ENCODE results near the gene NOB1.

DNA sequence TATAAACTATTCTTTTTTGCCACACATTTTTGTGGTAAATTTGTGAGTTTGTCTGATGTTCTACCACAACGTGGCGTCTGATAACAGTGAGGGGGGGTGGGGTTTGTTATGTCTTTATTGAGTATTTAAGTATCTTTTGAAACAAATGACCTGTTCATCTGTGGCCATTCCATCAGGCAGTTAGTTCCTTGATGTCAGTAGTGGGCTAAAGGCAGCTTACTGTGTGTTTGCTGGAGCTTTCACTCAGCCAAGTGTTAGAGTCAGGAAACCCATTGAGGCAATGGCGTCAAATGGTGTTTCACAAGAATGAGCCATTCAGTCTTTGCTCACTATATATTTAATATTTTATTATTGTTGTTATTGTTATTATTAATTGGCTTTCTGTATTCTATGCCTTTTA is 56.3 kb downstream of the NOB1 start:
- TF ChIP-seq, protein P1, sequence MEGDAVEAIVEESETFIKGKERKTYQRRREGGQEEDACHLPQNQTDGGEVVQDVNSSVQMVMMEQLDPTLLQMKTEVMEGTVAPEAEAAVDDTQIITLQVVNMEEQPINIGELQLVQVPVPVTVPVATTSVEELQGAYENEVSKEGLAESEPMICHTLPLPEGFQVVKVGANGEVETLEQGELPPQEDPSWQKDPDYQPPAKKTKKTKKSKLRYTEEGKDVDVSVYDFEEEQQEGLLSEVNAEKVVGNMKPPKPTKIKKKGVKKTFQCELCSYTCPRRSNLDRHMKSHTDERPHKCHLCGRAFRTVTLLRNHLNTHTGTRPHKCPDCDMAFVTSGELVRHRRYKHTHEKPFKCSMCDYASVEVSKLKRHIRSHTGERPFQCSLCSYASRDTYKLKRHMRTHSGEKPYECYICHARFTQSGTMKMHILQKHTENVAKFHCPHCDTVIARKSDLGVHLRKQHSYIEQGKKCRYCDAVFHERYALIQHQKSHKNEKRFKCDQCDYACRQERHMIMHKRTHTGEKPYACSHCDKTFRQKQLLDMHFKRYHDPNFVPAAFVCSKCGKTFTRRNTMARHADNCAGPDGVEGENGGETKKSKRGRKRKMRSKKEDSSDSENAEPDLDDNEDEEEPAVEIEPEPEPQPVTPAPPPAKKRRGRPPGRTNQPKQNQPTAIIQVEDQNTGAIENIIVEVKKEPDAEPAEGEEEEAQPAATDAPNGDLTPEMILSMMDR (conservative IDR thresholded peaks at IDR 0.05; ENCODE audit: low read length): no peak
- no peak for TF ChIP-seq EZH2phosphoT487 (IDR thresholded peaks at IDR 0.05; ENCODE audit: borderline replicate concordance)
